Left forelimb (tissue), 1 donor: Measurements from ENCODE around the gene LAMA3.

Source experiments
- DNase-seq: peaks from one replicate; pipeline ENCODE4 v3.0.0-alpha.2; 2018; ENCODE audit warnings: low spot score

LAMA3 gene

DNA sequence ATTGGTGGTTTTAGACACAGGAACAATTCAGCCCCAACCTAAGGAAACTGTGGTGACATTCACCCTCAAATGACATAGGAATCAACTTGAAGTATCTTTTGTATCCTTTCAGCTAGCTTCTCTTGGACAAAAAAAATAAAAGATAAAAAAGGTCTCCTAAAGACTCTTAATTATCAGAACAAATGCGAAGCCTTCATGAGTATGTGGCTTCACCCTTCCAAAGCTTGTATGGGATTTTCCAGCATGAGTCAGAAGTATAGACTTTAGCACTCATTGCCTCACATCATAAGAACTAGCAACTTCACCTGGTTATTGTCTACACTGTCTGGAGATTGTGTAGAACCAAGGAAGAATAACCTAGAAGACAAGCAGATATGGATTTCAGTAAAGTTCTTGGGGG, 135.4 kb downstream of the LAMA3 start:
- DNase-seq, result no peak

DNA sequence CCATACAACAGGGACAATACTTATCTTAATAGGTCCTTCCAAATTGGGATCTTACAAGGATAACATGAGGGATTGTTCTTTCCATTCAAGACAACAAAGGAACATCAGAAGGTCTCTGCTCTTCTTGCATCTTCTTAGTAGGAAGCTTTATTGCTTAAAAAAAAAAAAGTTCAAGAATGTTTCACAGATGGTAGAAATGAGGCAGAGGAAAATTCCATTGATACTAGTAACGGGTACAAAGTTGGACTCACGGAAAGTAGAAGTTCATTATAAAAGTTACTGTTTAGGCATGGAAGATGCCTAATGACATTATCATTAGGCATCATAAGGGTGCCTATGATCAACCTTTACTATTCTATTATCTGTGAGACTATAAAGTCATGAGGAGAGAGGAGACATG, 136.2 kb downstream of the LAMA3 start:
- no peak for DNase-seq

DNA sequence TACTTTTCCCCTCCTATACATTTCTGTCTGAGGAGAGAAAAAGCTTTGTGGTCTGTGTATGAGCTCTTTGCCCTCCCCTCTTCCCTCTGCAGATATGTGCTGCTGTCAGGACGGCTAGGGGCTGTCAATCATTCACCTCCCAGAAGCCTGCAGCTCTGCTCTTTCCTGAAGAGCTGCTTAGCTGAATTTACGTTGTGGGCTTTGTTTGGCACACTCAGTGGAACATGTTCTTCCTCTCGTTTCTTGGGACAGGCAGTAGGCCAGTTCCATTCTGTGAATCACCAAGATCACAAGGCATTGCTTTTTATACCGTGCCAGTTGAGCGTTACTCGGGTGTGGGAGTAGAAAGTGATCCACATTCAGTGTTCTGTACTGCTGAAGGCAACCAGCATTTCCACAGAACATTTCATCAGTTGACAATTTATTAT, 136.7 kb downstream of the LAMA3 start:
- DNase-seq, result no peak

DNA sequence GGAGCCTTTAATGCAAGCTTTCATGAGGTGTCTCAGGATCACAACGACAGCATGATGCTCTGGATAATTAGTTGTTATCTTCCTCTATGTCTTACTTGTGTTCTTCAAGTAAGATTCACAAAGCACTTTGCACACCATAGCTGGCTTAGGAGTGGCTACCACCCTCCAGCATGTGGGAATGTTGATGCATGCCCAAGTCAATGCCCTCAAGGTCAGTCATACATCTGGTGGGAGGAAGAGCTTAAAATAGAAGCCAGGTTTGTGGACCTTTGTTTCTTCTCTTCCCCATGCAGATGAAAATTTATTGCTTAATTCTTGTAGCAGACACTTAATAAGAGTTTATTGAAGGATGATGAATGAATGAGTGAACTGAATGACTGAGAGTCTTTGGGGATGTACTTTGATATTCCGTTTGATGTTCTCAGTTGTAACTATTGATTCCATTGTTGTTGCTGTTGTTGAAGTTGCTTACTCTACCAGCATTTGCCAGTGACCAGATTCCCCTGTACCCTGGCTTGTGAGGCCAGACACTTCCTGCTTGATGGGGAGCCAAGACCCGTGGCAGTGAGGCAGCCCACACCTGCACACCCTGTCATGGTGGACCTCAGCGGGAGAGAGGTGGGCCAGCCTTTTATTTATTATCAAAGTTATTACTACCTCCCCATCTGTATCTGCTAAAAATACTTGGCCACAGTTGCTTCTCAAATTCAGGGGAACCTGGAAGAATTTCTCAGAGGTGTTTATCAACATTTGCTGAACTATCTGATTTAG, 137.8 kb downstream of the LAMA3 start:
- no peak for DNase-seq

DNA sequence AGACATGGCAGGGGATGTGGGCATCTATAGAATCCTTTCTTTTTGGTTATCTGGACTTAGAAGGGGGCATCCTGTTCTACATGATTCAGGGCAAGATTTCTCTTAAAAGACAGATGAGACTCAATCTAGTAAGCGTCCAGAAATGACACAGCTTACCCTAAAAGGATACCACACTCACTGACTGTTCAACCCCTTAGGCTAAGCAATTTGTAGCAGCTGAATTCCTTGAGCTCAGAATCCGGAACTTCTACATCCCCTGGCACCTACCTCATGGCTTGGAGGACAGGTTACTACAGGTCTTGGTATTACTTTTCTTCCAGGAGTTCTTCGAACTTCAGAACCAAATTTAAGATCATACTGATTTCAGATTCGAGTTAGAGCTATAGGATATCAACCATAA, 138.4 kb downstream of the LAMA3 start:
- DNase-seq, result no peak

DNA sequence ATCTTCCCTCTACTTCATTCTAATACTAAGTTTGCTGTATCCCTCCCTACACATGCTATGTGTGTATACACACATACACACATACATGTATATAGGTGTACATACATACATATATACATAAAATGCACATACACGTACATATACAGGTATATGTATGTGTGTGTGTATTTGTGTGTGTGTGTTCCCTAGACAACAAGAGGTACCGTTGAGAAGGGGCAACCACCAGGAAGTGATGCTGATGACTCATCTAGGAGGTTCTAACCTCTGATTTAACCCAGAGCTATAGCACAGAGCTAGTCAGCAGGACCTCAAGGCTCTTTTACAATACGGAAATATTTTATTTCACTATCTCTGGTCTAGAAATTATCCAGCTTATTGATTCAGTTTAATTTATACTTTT, 139.2 kb downstream of the LAMA3 start:
- DNase-seq, result no peak

DNA sequence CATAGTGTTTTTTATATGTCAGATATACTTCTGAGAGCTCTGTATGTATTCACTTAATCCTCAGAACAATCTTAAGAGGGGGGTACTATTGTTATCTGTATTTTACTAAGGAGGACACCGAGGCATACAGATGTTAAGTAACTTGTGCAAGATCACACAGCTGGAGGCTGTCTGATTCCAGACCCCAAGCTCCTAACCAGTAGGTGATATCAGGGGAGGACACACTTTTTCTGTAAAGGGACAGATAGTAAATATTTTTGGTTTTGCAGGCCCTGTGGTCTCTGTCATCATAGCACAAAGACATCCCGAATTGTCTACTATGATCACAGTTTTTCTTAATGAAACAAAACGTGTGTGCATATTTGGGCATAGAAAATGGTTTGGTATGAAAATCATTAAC, 143.7 kb downstream of the LAMA3 start:
- DNase-seq, result no peak

DNA sequence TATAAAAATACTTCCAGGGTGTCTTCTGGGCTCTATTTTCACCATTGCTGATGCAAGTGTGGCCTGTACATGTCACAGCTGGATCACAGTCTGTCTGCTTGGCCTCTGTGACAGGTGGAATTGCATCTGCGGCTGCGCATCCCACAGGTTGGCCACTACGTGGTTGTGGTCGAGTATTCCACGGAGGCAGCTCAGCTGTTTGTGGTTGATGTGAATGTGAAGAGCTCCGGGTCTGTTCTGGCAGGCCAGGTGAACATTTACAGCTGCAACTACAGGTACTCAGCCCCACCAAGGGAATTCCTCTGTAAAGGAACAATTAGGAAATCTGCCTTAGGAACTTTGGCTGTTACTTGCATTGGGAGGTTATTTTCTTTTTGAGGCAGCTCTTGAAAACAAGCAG, 144.5 kb downstream of the LAMA3 start:
- no peak for DNase-seq

DNA sequence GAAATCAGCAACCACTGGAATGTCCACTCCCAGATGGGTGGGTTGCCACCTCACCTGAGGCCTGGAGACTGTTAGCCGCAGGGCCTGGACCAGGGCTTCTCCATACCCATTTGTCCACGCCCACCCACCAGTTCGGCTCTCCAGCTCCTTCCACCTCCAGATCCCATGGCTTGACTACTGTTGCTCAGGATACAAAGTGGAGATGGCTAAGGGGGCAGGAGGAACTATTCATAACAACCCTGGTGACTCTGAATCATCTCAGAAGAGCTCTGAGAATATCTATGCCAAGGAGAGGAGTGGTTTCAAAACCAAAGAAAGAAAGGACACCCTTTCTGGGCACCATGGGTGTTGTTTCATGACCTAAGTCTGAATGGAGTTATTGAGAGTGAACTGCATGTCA, 145.8 kb downstream of the LAMA3 start:
- no peak for DNase-seq

DNA sequence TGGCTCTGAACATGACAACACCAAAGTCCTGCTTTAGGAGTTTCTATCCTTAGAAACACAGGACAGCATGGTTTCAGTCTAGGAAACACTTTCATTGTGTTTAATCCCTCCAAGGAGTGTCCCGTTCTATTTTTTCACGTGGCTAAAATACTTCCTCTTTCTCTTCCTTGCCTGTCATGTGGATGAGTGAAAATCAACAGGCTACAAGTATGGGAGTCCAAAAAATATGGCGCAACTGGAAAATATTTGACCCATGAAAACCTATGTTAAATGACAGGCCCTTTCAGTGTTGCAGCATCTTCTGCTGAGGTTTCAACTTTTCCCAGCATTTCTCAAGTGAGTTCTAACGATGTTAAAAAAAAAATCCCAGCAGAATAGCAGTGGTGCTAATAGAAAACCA, 146.3 kb downstream of the LAMA3 start:
- DNase-seq, result no peak

DNA sequence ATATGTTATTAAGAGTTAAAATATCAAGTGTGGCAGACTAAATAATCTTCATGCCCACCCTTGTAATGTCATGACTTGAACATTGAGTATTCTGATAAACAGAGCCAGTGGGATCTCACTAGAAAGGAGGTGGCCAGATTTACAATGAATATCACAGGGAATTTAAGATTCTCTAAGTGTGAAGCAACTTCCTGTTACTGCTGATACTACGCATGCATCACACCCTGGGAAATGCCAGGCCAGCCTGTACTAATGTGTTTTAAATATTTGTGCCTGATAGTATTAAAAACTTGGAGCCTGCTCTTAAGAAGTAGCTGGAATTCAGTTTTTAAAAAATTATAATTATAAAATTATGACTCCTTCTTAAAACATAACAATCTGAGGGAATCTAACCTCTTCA, 148.3 kb downstream of the LAMA3 start:
- no peak for DNase-seq

DNA sequence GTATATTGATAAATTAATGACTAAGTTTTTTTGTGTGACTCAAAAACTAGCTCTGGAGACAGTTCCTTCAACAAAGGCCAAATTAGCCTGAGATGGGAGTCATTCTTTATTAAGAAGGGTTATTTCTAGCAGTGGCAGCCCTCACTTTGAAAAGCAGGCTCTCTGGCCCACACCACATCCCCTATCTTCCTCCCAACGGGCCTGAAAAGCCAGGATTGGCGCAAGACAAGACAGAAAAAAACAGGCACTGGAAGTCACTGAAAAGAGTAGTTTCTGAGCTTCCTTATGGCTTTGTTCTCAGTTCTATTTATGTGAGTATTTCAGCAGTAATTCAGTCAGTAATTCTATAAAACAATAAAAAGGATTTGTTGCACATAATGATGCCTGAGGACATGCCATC, 149.0 kb downstream of the LAMA3 start:
- DNase-seq, result no peak

DNA sequence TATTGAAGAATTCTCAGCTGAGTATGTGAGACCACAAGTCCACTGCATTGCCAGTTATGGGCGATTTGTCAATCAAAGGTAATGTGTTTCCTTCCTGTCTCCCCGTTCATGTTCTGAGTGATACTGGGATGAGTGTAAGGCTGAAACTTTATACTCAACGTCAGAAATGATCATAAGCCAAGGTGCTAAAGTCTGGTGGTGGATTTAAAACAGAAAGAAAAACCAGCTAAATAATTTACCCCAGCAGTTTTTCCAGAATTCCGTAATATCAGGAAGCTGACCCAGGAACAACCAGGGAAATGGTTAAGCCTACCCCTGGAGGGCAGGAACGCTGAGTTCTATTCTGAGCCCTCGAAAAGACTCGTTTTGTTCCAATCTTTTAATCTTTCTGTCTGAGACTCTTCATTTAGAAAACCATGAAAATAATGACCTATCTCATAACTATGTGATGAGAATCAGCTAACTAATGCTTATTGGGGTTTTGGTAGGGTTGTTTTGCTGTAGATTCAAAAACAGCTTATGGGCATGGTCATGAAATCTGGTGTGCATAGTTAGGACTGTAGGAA, 149.6 kb downstream of the LAMA3 start:
- DNase-seq, result no peak

DNA sequence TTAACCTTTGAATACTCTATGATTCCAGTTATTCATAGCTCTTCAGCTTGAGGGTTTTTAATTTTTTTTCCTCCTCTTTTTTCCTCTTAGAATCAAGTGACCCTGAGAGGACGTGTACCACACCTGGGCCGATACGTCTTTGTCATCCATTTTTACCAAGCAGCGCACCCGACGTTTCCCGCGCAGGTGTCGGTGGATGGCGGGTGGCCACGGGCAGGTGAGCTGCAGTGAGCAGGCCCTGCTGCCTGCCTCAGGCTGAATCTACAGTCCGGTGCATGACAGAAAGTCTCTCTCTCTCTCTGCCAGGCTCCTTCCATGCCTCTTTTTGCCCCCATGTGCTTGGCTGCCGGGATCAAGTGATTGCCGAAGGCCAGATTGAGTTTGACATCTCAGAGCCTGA, 153.1 kb downstream of the LAMA3 start:
- DNase-seq, result no peak

DNA sequence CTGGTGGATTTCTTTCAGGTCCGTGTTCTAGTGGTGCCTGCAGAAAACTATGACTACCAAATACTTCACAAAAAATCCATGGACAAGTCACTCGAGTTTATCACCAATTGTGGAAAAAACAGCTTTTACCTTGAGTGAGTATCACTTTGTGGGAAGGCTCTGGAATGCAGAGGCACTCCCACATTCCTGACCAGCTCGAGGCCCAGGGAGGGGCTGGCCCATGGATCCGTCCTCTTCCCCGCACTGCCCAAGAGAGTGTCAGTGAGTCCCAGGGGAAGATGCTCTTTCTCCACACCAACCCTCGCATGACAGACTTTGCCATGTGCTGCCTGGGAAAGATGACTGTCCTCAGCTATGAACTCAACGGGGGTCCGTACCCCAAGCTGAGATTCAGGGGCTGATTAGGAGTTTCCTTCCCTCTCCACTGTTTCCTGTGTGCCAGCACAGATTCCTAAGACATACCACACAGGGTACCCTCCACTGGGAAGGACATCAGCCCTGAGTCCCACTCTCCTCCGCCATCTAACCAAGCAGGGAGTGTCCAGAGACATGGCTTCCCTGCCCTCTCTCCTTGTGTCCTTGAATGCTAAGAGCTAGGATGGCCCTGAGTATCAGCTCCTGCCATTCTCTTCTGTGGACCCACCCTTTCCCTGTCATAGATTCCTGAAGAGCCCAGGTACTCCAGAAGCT, 155.9 kb downstream of the LAMA3 start:
- DNase-seq, result no peak

DNA sequence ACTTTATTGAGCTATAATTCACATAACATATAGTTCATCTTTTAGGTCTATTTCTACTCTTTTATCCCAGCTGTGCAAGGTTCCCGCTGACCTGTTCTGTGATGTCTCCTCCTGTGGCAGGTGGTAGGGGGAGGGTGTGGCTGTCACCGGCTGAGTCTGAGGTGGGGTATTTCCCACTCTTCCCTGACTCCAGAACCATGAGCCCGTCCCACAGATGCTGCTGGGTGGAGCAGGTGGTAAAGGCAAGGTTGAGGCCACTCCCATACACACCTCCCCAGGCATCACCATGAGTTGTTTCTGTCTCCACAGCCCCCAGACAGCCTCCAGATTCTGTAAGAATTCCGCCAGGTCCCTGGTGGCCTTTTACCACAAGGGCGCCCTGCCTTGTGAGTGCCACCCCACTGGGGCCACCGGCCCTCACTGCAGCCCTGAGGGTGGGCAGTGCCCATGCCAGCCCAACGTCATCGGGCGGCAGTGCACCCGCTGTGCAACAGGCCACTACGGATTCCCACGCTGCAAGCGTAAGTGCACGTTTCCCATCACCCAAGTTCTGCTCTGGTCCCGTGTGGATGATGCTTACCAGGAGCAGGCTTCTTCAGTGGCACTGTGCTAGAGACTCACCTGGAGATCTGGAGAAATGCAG, 156.9 kb downstream of the LAMA3 start:
- DNase-seq, result no peak

DNA sequence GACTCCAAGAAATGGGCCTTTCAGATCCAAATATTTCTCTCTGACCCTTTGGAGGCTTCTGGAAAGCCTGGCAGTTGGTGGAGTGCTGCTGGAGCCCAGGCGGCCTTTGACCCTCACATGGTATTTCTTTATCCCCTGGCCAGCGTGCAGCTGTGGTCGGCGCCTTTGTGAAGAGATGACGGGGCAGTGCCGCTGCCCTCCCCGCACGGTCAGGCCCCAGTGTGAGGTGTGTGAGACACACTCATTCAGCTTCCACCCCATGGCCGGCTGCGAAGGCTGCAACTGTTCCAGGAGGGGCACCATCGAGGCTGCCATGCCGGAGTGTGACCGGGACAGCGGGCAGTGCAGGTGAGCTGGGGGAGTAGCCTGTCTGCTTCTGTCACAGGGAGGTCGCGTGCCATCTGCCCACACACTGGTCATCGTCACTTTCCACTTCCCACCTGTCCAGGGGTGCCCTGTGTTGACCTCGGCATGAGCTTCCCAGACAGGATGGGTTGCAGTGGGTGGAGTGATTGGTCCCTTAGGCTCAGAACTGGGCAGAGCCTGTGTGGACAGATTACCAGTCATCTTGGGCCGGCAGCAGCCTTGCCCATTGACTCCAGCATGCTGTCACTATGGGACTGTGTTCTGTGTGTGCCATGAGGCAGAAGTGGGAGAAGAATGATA, 158.2 kb downstream of the LAMA3 start:
- no peak for DNase-seq

DNA sequence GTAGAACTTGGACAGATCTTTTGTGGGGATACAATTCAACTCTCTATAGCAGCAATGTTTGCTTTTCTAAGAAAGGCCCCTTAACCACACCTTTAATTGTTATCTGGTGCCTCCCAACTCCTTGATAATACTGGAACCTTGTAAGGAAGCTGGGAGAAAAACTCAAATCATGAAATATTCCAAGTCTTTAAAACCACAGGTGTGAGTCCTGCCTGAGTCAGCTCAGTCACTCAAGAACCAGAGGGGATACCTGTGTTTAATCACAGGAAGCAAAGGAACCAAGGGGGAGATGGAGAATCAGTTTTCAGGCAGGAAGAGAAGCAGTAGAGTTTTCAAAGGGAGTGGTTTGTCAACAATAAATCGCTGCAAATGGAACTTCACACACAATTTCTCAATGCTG, 159.9 kb downstream of the LAMA3 start:
- DNase-seq, result no peak

DNA sequence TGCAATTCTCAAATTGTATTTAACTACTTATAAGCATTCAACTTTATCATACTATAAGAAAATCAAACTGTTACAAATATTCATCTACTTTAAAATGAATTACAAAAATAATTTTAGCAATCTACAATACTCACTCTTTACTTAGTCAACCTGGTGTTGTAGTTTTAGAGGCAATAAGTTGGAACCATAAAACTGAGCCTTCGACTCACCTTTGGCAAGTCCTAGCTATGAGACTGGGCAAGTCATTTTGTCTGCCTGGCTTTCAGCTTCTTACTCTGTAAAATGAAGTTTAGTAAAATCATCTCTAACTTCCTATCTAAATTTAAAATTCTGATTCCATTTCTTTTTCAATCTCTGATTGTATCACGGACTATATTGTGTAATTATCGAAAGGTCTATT, 161.0 kb downstream of the LAMA3 start:
- DNase-seq, result no peak

DNA sequence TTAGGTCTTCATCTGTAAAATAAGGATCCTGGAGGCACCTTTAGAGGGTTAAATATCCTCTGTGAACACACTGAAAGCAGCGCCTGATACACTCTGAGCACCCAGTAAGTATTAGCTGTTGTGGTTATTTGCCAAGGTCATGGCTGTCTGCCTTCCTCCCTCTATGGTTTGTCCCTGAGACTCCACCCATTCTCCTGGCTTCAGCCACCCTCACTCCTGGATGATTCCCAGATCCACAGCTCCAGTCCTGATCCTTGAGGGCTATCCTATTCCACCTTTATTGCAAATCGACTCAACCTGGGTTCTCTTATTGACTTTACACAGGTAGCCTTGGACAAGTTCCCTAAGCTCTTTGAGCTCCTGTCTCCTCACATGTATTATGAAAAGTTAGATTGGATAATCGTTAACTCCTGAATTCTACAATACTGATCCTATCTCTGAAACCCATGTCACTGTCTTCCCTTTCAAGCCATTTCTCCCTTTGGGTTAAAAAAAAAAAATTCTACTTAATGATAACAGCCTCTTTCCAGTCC, 162.3 kb downstream of the LAMA3 start:
- no peak for DNase-seq

DNA sequence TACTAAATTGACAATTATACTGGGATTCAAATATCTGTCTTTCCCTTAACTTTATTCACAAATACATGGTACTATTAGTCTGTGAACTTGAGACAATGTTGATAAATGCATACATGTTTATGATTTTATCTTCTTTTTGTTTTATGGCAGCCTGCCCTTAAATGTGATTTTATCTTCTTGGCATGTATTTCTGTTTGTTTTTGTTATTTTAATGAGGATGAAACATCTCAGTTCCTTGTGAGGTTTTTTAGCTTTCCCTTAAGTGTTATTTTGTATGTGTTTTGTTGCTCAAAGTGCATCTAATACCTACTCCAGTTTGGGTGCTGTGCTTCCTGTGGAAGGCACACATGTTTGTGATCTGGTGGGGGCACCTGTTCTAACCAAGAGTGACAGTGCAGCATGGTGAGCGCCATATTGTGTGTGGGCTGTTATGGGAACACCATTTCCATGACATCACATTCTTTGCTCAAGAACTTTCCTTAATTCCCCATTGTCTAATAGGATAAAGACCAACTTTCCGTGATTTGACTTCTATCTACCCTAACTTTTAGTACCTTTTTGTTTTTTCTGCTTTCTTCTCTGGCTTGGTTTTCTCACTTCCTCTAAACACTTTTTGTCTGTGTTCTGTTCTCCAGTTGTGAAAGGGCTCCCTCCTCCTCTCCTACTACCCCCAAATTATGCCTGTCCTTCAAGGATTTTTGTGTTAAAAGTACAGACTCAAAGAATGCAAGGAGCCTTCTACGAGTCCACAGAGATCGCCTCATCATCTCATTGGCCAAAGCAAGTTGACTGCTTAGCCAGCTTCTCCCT, 163.2 kb downstream of the LAMA3 start:
- no peak for DNase-seq
